Suprapubic skin (tissue), 3 donors: ENCODE measurements around the gene IRAK1BP1.

Source experiments
- CTCF ChIP-seq, 2 donors: fragments of 200-600 bp in 1 of 2; fragments of 450-650 bp in 1 of 2; sonication (generic) in 1 of 2; IDR thresholded peaks; one replicate each; pipeline ENCODE4 v1.5.1; 2016 to 2019; ENCODE audit warnings: antibody characterized with exemption in 2 of 2, mild to moderate bottlenecking in 1 of 2, moderate library complexity in 1 of 2
- EP300 ChIP-seq: sonication (generic); formaldehyde crosslinking; IDR thresholded peaks from one replicate; pipeline ENCODE4 v1.6.1; 2017; ENCODE audit warnings: antibody characterized with exemption
- POLR2A ChIP-seq, 2 donors: fragments of 450-650 bp; IDR thresholded peaks; one replicate each; pipeline ENCODE4 v1.6.1; 2017; ENCODE audit warnings: antibody characterized with exemption in 2 of 2, mild to moderate bottlenecking in 2 of 2, moderate library complexity in 2 of 2

GRCh38 chr6:78835817-78836216 is 31.5 kb upstream of the IRAK1BP1 start:
- TF ChIP-seq CTCF (IDR thresholded peaks at IDR 0.05) = no peak
- no peak for TF ChIP-seq POLR2A (IDR thresholded peaks at IDR 0.05)
- TF ChIP-seq EP300 = no peak
